HG02763 (cell line): ENCODE results near the gene ZNF646.

ENCODE experiments used
- ATAC-seq: cut with Tn5 transposase; IDR thresholded peaks from one replicate; pipeline ENCODE4 v1.9.1; 2021; ENCODE audit warnings: mild to moderate bottlenecking, moderate library complexity; ENCODE audit not compliant: unreplicated experiment

Gene ZNF646

GRCh38 chr16:31073970-31074813 lies at the start of gene ZNF646, which contains the start of gene ZNF668:
TSS of gene ZNF646 (plus strand) at chr16:31074422. CDS start at chr16:31076325, 1,903 bp downstream.
TSS of gene ZNF668 (minus strand) at chr16:31074240. CDS start at chr16:31064459, 9,781 bp downstream.
- ATAC-seq: peak; percentile 58

DNA sequence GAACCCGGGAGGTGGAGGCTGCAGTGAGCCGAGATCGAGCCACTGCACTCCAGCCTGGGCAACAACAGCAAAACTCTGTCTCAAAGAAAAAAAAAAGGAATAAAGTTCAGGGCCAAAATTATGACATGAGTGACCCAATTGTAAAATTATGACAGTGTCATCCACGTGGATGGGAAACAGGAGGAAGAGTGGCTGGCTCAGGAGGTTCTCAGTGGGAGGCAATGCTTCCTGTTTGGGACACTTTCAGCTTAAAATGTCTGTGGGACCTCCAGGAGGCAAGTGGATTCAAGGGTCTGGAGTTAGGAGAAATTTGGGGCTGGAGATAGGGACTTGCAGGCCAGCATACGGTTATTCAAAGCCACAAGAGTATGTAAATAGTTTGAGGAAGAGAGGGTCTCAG lies 48.9 kb upstream of the ZNF646 start:
- no peak for ATAC-seq

- no peak for ATAC-seq
Observed at GRCh38 chr16:31029272-31029671, 45.0 kb upstream of the ZNF646 start.

DNA sequence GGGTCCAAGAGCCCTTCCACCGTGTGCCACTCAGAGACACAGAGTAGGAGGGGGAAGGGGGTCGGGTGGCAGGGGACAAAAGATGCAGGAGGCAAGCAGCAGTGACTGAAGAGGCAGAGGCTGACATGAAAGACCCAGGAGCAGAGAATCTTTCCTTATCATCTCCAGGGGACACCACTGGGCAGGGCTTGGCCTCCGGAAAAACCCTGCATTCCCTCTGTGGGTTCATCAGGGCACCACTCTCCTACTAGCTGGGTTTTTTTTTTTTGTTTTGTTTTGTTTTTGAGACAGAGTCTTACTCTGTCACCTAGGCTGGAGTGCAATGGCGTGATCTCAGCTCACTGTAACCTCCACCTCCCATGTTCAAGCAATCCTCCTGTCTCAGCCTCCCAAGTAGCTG lies 42.9 kb upstream of the ZNF646 start:
- no peak for ATAC-seq

- ATAC-seq: peak; percentile 83
Observed at GRCh38 chr16:31032736-31033708, 41.2 kb upstream of the ZNF646 start, which contains the start of gene STX4. TSS of gene STX4 (plus strand) at chr16:31033558. CDS start at chr16:31033806, 248 bp downstream.

DNA sequence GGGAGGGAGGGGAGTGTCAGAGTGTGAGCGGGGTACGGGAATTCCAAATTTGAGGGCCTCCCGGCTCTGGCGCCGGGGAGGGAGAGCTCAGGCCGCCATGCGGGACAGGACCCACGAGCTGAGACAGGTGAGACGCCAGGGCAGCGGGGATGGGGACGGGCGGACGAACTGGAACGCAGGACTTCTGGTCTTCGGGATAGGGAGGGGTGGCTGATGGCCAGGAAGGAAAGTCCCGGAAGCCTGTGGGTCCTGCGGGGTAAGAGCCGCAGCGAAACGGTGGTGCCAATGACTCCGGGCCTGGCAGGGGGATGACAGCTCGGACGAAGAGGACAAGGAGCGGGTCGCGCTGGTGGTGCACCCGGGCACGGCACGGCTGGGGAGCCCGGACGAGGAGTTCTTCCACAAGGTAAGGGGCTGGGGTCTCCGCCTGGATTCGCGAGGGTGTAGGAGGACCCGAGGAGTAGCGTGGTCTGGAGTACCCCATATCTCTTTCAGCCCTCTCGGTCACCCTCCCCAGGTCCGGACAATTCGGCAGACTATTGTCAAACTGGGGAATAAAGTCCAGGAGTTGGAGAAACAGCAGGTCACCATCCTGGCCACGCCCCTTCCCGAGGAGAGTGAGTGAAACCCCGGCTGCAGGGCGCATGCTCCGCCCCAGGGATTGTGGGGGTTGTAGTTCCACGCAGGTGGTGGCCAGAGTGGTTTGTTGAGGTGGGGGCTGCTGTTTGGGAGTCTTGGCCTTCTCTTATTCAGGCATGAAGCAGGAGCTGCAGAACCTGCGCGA lies 40.3 kb upstream of the ZNF646 start:
- peak; percentile 41 for ATAC-seq

GRCh38 chr16:31036691-31037090 lies 37.5 kb upstream of the ZNF646 start:
- no peak for ATAC-seq

DNA sequence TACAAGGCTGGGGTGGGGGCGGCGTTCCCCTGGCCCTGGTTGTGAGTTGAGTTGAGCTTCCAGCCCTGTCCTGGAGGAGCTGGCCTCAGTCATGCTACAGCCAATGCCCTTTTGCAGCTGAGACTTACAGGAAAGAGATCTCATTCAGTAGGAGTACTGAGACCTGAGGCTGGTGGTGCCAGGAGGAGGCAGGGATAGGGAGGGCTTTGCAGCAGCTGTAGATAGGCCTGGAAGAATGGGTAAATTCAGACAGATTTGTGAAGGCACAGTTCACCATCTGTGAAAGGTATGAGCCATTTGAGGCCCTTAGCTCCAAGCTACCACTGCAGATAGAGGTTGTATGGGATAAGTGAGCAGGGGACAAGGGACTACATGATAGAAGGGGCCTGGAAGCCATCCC lies 35.2 kb upstream of the ZNF646 start:
- no peak for ATAC-seq

- ATAC-seq: no peak
Observed at GRCh38 chr16:31042866-31043265, 31.4 kb upstream of the ZNF646 start.

- no peak for ATAC-seq
Observed at GRCh38 chr16:31043352-31043751, 30.9 kb upstream of the ZNF646 start.

GRCh38 chr16:31043898-31044481 lies 30.2 kb upstream of the ZNF646 start:
- no peak for ATAC-seq

DNA sequence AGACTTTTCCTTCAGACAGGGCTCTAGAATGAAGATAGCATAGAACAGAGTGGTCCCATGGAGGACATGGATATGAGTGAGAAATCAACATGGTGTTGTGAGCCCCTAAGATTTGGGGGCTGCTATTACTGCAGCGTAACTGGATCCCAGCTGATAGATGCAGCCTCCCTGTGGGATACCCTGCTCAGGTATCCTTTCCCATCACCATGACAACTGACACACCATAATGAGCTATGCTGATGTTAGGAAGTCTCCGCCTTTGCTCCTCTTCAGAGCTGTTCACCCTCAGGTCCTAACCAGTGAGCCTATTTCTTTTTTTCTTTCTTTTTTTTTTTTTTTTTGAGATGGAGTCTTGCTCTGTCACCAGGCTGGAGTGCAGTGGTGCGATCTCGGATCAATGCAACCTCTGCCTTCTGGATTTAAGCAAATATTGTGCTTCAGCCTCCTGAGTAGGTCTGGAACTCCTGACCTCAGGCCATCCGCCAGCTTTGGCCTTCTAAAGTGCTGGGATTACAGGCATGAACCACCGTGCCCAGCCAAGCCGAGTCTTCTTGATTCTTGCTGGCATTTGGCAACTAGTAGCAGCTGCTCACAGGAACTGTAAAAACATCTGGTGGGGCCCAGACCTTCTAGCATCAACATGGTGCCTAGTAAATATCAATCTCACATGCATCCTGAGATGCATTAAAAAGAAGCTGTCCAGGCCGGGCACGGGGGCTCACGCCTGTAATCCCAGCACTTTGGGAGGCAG lies 23.8 kb upstream of the ZNF646 start:
- ATAC-seq: no peak

DNA sequence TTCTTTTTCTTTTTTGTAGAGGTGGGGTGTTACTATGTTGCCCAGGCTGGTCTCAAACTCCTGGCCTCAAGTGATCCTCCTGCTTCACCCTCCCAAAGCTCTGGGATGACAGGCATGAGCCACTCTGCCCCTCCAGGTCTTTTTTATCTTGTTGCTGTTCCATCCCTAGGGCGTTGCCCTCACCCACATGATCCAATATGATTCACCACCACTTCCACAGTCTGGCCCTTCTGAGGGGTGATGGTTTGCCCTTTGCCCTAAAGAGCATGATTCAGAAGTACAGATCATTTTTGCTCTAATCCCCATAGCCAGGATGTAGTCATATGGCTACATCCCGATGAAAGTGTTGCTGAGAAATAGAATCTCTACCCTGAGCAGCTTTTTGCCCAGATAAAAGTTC lies 22.1 kb upstream of the ZNF646 start:
- ATAC-seq: no peak

DNA sequence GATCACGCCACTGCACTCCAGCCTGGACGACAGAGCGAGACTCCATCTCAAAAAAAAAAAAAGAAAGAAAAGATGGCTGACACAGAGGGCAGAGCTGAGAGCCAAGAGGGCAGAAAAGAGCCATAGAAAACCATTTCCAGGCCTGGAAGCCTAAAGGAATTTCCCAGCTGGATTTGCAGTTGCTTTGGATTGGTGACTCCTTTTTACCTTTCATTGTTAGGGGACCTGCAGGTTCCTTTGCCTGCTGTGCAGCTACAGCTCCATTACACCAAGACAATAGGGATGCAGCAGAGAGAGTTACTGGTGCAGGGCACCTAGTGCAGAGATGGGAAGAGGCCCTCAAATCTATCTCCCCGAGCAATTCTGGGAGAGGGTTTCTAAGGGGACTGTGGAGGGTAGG lies 18.6 kb upstream of the ZNF646 start:
- ATAC-seq: no peak

DNA sequence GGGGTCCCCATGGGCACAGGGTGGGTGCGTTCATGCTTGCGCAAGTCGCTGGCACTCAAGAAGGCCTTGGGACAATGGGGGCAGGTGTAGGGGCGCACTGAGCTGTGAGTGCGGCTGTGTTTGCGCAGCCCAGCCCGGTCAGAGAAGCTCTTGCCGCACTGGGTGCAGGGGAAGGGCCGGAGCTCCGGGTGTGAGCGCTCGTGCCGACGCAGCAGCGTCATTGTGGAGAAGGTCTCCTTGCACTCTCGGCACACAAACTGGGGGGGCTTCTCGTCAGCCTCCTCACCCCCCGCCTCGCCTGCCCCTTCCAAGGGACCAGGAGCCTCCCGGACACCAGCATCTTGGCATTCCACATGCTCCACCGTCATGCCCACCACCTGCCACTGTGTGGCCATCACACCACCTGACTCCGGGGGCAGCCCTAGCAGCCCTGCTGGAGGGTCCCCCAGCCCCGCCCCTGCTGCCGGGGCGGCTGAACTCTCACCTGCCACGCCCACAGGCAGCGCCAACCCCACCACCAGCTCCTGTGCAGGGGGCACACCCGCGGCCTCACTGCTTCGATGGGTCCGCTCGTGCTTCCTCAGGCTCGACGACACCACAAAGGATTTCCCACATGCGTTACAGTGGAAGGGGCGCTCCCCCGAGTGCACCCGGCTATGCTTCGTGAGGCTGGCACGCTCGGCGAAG lies 13.0 kb upstream of the ZNF646 start:
- no peak for ATAC-seq

- ATAC-seq: no peak
Observed at GRCh38 chr16:31061813-31062440, 12.3 kb upstream of the ZNF646 start.

DNA sequence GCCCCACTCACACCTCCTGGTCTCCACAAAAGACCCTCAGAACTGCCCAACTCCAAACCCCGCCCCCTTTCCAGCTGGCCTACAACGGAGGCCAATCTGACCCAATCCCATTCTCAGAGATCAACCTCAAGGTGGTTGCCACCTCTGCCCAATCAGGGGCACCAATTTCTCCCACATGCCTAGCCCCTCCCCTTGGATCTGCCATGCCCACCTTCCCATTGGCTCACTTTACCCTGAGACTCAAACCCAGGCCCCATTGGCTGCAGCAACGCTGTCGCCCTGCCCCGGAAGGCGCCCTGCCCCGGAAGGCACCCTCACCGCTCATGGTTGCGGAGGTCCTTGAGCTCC lies 10.8 kb upstream of the ZNF646 start:
- no peak for ATAC-seq

GRCh38 chr16:31063843-31064611 lies 10.2 kb upstream of the ZNF646 start:
- ATAC-seq: no peak
